ENCODE results near the gene PSPN. TPM values are rescaled to one million over a fixed set of nuclear protein-coding genes. Genes with fewer than 3 reads are reported as not detected.

PSPN gene
- total RNA-seq, 1 donor from 2014 or later, result not detected

DNA sequence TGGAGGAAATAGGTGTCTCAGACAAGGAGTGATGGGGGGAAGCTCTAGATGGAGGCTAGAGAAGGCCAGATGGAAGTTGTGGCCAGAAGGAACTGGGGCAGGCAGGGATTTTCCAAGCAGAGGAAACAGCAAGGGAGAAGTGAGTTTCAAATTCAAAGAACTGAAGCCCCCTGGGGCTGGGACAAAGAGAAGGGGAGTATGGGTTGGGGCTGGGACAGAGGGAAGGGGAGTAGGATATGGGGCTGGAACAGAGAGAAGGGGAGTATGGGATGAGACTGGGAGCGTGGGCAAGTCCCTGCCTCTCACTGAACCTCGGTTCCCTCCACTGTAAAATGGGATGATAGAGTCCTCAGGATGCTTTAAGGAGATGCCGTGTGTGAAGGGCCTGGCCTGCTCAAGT, 19.1 kb upstream of the PSPN start:
- DNase-seq (ENCODE audit: low spot score in 2 of 2), result no peak
- H3K4me1 ChIP-seq, result peaks cover 9 to 14% of the 10 kb centered on the region in 2 donors
- no peak overlapping the region for H3K4me3 ChIP-seq
- H3K36me3 ChIP-seq, result peaks cover 2 to 3% of the 10 kb centered on the region in 2 donors
- intact Hi-C loops (cut with DNase I), result no loop called here
- no peaks in the 10 kb centered on the region for H3K9me3 ChIP-seq
- H3K27ac ChIP-seq, result no peak overlapping the region
- TF ChIP-seq, protein P1, sequence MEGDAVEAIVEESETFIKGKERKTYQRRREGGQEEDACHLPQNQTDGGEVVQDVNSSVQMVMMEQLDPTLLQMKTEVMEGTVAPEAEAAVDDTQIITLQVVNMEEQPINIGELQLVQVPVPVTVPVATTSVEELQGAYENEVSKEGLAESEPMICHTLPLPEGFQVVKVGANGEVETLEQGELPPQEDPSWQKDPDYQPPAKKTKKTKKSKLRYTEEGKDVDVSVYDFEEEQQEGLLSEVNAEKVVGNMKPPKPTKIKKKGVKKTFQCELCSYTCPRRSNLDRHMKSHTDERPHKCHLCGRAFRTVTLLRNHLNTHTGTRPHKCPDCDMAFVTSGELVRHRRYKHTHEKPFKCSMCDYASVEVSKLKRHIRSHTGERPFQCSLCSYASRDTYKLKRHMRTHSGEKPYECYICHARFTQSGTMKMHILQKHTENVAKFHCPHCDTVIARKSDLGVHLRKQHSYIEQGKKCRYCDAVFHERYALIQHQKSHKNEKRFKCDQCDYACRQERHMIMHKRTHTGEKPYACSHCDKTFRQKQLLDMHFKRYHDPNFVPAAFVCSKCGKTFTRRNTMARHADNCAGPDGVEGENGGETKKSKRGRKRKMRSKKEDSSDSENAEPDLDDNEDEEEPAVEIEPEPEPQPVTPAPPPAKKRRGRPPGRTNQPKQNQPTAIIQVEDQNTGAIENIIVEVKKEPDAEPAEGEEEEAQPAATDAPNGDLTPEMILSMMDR (IDR thresholded peaks at IDR 0.05), result no peak
- no peaks in the 10 kb centered on the region for H3K27me3 ChIP-seq

DNA sequence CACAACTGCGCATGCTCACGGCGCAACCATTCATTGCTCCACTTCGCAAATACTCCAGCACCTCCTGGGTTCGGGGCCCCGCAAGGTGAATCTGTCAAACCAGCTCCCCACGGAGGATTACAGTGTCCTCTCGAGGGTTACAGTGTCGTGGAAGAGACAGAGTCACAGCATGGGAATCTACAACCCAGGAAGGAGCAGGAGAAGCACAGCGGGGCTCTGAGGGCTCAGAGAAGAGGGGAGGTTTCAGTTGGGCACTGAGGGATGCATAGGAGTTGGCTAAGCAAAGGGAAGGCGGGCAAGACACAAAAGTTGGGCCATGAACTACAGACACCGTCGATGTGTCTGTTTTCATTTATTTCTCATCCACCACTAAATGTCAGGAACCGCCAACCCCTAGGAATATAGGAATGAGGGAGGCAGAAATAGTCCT, 18.3 kb upstream of the PSPN start:
- TF ChIP-seq, protein P1 (IDR thresholded peaks at IDR 0.05), result no peak
- Histone ChIP-seq H3K27me3 (no peaks in the 10 kb centered on the region), H3K27ac (peak overlapping the region; percentile 94), H3K4me3 (peak overlapping the region; percentile 74 to 75), H3K4me1 (peaks cover 9 to 14% of the 10 kb centered on the region in 2 donors), H3K36me3 (peaks cover 10 to 12% of the 10 kb centered on the region in 2 donors), H3K9me3 (no peaks in the 10 kb centered on the region)
- DNase-seq (ENCODE audit: low spot score in 2 of 2), result no peak
- intact Hi-C loops (cut with DNase I), result loop anchor here (1.0 to 2.0 kb wide), 4 partner anchors 21 to 65 kb away; partner anchors contain the start of genes CLPP, KHSRP and SLC25A23

DNA sequence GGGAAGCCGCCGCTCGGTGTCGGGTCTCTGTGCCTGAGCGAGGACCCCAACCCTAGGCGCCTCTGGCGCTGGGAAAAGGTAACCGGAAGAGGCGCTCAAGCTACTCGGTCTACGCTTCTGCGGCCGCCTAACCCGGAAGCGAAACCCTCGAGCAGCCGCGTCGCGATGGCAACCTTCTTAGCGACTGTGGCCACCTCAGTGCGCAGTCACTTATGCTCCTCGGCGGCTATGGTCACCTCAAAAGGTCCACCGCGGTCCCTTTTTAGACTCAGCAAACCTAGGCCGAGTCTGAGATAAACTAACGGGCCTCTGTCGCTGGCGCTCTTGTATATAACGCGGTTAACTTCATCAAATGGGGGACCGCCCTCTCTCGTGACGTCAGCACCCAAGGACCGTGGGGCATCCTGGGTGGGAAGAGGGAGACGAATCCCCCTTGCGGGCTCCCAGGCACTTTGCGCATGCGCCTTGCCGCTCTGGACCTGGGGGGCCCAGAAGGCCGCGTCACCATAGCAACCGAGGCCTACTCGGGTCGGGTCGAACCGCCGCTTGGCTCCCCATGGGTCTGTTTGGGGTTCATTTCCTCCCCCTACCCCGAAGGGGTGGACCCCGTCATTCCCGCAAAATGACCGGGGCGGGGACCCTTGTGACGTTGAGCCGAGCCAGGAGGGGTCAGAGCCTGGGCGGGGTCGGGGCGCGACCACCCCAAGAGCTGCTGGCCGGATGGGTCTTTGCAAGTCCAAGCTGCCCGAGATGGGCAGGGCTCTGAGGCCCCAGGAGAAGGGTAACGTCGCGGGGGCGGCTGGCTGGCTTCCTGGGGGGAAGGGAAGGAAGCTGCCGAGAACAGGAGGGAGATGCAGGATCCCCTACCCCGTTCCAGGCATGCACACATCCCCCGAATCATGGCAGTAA, 17.6 kb upstream of the PSPN start, which contains the start of gene GTF2F1:
GTF2F1 (minus strand) TSS at position 91 of the 909 bp plus-strand sequence. CDS start 169 bp downstream, outside the sequence.
- H3K27ac ChIP-seq, result peak within 1 kb of the TSS; percentile 94
- TF ChIP-seq, protein P1 (IDR thresholded peaks at IDR 0.05), result peak in 1 of 3 experiments; percentile 25
- DNase-seq (ENCODE audit: low spot score in 2 of 2), result peak; percentile 76 to 97
- H3K9me3 ChIP-seq, result no peaks in the 10 kb centered on the region
- H3K4me3 ChIP-seq, result peak within 1 kb of the TSS; percentile 74 to 75
- no peaks in the 10 kb centered on the region for H3K27me3 ChIP-seq
- peaks cover 9 to 14% of the 10 kb centered on the region in 2 donors for H3K4me1 ChIP-seq
- H3K36me3 ChIP-seq, result peaks cover 17 to 18% of the 10 kb centered on the region in 2 donors
- intact Hi-C loops (cut with DNase I), result loop anchor here (1.0 to 2.0 kb wide), 4 partner anchors 20 to 65 kb away; partner anchors contain the start of genes CLPP, KHSRP and SLC25A23

DNA sequence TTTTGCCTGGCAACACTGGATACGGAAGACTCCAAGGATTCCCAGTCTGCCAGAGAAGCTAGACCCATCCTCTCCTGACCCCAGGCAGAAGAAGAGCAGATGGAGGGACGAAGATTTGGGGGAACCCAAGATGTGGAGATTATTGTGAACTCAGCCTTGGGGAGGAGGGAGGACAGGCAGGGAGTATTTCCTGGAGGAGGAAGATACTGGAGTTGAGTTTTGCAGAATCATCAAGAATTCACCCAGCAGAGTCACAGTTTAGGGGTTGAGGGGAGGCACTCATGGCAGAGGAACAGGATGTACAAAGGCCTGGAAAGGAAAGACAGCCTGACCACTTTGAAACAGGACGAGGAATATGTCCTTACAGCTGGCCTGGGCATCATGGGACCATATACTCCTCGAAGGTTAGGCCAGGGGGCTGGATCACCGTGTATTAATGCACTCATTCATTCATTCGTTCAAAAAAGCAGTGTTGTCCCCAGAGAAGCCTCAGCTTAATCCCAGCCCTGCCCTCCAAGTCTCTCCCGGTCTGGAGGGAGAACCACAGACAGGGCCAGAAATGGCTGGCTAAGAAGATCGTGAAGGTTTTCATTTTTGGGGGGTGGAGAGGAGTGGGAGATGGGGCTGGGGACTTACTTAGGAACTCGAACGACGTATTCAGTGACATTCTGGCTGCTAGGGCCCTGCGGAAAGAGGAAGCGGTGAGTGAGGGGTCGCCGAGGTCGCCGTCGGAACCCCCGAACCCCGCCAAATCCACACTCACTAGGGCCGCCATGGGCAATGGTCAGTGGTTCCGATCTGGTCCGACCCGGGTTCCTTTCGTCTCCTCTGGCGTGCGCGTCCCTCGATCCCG, 16.7 kb upstream of the PSPN start:
- Histone ChIP-seq H3K27ac (peak overlapping the region; percentile 94), H3K9me3 (no peaks in the 10 kb centered on the region), H3K36me3 (peaks cover 25 to 27% of the 10 kb centered on the region in 2 donors), H3K4me3 (peak overlapping the region; percentile 74 to 75), H3K27me3 (no peaks in the 10 kb centered on the region), H3K4me1 (peaks cover 9 to 14% of the 10 kb centered on the region in 2 donors)
- TF ChIP-seq, protein P1 (IDR thresholded peaks at IDR 0.05), result no peak
- no peak for DNase-seq (ENCODE audit: low spot score in 2 of 2)
- intact Hi-C loops (cut with DNase I), result loop anchor here (1.0 to 2.0 kb wide), 4 partner anchors 19 to 66 kb away; partner anchors contain the start of genes CLPP, KHSRP and SLC25A23

DNA sequence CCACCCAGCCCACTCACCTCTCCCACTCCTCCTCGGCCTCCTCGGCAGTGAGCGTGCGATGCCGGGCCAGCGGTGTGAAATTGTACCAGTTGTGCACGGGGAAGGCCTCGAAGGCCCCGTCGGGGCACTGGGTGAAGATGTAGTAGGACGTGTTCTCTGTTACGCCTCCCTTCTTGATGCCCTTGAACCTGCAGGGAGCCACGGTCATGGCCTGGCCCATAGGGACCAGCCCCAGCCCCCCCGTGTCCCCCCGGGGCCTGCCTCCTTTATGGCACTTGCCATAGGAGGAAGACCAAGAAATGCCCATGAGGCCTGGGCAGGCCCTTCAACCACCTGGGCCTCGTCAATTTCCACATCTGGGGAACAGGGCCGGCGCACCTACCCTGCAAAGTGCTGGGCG, 11.6 kb upstream of the PSPN start:
- Histone ChIP-seq H3K27ac (no peak overlapping the region), H3K27me3 (no peaks in the 10 kb centered on the region), H3K4me1 (peaks cover 5 to 11% of the 10 kb centered on the region in 2 donors), H3K9me3 (no peaks in the 10 kb centered on the region), H3K36me3 (peaks cover 68 to 74% of the 10 kb centered on the region in 2 donors), H3K4me3 (no peak overlapping the region)
- TF ChIP-seq, protein P1 (IDR thresholded peaks at IDR 0.05), result no peak
- intact Hi-C loops (cut with DNase I), result no loop called here
- DNase-seq (ENCODE audit: low spot score in 2 of 2), result no peak
